Muscle of arm (tissue), 12 donors: ENCODE results near the gene KIAA1671. TPM values are rescaled to one million over a fixed set of nuclear protein-coding genes. Genes with fewer than 3 reads are reported as not detected.

Experiments used
- DNase-seq: peaks from one replicate; pipeline ENCODE4 v3.0.0-alpha.2; 2013
- polyA plus RNA-seq, 12 donors: library from polyadenylated mRNA; unstranded; fragments of 120-200 nt; gene quantifications; one replicate each; pipeline ENCODE4 v1.2.1, GENCODE V29; 2013; ENCODE audit not compliant: insufficient read length in 12 of 12

The KIAA1671 gene
- polyA plus RNA-seq, 12 donors, result 22.8 to 48.6 (median 33.3) TPM; not detected in 1

- no peak for DNase-seq
Observed at GRCh38 chr22:25112538-25113253, 160.2 kb downstream of the KIAA1671 start.

DNA sequence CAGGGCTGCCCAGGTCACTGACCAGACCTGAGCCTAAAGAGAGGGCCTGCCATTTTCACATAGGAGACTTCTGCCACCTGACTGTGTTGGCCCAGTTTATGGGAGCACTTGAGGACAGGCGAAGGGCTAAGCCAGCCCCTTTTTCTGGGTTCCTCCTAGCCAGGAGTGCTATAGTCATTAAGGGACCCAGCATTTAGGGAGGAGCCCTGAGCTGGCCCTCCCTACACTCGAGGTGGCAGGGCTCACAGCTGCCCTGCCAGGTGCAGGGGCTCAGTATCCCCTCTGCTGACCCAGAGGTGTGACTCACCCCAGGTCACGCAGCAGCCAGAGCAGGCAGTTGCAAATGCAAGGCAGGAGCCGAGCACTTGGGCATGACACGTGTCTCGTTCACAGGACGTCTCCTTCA lies 160.8 kb downstream of the KIAA1671 start:
- no peak for DNase-seq

- DNase-seq, result no peak
Observed at GRCh38 chr22:25114369-25115362, 162.2 kb downstream of the KIAA1671 start.

DNA sequence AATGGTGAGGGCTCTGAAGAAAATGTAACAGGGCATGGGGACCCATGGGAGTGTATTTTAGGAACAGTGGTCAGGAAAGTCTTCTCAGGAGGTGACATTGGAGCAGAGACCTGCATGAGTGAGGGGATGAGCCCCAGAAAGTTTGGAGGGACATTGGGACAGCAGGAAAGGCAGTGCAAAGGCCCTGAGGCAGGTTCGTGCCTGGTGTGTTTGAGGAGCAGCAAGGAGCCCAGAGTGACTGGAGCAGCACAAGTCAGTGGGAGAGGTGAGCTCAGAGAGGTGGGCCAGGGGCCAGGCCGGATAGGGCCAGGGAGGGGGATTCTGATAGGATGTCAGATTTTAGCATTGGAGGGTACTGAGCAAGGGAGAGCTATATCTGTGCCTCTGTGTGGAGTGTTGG lies 167.1 kb downstream of the KIAA1671 start:
- no peak for DNase-seq

DNA sequence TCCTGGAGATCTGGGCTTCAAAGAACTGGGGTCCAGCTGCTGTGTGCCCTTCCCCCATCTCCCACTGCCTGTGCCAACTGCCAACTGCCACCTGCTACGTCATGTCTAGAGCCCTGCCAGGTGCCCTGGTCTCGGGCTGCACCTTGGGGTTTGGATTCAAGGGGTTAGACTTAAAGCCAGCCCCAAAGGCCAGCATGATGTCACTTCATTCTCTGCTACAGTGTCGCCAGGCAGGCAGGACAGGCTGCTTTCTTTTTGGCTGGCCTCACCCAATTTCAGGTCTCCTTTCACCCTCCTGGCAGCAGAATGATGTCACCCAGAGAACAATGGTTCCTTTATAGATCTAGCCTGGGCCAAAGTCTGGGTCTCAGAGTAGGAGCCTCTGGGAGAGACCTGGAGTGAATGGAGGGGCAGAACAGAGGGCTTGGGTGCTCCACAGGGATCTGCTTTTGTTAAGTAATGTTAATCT lies 167.6 kb downstream of the KIAA1671 start:
- no peak for DNase-seq

DNA sequence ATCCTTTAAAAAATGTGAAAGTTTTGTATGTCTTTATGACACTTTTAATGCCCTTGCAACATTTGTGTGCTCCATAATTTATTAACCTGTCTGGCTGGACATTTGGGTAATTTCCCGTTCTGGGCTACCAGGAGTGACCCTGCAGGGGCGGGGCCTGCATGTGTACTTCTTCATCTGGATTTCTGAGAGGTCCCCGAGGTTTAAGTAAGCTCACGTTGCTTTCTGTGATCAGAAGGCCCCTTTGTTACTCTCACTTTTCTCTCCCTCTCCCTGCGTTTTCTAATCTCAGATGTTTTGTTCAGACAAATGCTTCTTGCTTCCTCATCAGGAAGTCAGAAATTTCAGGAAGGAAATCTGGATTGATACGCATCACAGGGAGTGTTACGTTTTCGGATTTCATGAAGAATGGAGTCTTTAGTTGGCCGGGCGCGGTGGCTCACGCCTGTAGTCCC lies 168.3 kb downstream of the KIAA1671 start:
- DNase-seq, result no peak

DNA sequence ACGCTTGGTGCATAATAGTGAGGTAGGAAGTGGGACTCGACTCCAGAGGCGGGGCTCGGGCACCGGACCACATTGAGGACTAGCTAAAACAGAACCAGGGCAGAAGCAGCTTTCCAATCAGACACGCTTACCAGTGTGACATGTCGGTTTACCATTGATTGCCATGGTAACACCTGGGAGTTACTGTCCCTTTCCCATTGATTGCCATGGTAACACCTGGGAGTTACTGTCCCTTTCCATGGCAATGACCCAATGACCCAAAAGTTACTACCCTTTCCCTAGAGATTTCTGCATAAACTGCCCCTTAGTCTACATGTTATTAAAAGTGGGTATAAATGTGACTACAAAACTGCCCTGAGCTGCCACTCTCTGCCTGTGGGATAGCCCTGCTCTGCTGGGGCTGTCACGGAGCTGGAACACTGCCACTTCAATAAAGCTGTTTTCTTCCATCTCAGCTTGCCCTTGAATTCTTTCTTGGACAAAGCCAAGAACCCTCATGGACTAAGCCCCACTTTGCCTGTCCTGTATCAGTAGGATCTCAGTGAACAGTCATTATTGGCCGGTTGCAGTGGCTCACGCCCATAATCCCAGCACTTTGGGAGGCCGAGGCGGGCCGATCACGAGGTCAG lies 169.7 kb downstream of the KIAA1671 start:
- DNase-seq, result no peak

- DNase-seq, result no peak
Observed at GRCh38 chr22:25123677-25124076, 171.2 kb downstream of the KIAA1671 start.

DNA sequence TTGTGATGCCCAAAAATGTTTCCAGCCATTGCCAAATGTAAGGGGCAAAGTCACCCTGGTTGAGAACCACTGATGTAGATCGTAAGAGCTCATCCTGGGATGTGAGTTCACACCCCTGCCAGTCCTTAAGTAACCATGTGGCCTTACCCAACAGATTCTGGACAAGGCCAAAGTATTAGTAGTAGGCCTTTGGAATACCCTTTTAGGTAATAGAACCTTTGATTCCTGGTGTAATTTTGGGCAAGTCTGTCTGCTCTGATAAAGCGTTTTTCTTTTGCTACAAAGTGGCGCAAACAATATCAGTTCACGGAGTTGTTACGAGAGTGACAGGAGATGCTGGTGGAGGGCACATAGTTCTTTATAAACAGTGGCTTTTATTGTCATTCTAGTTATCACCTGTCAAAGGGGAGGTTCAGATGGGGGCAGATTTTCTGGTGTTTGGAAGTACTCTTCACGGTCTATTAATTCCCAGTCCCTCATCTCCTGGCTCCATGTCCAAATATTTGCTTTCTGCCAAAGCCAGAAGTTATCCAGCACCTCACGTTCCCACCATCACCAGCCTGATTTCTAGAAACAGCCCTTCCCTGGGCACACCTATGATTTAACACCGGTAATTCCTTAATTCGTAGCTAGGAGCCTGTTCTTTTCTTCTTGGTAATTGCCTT lies 173.3 kb downstream of the KIAA1671 start:
- DNase-seq, result no peak

- DNase-seq, result no peak
Observed at GRCh38 chr22:25126510-25126909, 174.0 kb downstream of the KIAA1671 start.

DNA sequence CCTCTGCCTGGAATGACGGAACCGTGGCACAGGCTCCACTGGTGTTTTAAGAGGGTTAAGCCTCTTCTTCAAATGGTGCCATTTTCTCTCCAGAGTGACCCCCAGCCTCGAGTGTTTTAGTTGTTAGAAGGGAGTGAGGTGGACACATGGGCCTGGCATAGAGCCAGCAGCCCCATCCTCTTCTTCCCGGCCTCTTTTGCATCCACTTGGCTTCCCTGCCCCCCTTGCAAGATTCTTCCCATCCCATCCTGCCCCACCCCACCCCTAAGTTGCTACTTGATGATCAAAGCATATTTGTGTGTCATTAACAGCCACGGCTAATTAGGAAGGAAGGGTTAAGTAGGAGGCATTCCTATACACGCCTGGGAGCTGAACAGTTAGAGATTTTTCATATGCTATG lies 174.8 kb downstream of the KIAA1671 start:
- no peak for DNase-seq

DNA sequence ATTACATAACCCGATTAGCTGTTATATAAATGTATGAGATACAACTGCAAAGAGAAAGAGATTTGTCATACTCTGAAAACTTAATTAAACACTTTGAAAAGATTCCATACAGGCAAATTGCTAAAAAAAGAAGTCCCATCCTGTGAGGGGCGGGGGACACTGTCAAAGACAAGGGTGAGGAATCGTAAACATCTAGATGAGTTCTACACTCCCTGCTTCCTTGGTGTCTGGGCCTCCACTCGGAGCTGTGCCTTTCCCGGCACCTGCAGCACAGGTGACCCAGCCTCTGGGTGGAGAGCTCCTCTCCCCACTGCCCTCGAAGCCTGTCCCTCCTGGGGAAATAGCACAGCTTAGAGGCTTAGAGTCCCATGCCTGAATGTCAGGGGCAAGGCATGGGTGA lies 177.9 kb downstream of the KIAA1671 start:
- DNase-seq, result no peak

DNA sequence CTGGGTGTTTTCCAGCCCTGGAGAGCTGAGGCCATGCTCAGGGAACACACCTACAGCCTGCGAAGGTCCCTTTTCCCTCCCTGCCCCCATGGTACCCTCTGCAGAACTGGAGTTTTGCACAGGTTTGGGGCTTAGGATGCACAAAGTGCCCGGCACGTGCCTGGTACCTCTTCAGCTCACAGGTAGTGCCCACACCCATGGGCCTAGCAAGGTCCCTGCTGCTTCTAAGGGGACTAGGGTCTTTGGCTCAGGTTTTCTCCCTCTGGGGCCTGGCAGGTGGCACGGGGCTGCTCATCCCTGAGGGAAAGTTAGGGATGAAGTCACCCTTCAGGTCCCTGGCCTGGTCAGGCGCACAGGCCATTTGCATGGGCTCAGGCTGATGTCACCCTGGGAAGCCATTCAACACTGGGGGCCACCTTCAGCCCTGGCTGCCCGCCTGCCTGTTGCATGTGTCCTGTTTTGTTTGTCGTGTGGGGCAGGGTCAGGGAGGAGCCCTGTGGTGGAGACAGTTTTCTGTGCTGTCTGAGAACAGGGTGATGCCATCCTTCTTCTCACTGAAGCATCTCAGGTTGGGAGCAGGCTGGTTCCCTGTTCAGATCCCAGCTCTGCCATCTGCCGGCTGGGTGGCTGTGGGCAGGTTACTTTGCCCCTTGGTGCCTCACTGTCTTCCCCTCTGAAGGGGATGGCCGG lies 178.8 kb downstream of the KIAA1671 start:
- DNase-seq, result no peak

GRCh38 chr22:25134028-25134427 lies 181.5 kb downstream of the KIAA1671 start:
- no peak for DNase-seq

GRCh38 chr22:25134451-25134850 lies 181.9 kb downstream of the KIAA1671 start:
- DNase-seq, result no peak

DNA sequence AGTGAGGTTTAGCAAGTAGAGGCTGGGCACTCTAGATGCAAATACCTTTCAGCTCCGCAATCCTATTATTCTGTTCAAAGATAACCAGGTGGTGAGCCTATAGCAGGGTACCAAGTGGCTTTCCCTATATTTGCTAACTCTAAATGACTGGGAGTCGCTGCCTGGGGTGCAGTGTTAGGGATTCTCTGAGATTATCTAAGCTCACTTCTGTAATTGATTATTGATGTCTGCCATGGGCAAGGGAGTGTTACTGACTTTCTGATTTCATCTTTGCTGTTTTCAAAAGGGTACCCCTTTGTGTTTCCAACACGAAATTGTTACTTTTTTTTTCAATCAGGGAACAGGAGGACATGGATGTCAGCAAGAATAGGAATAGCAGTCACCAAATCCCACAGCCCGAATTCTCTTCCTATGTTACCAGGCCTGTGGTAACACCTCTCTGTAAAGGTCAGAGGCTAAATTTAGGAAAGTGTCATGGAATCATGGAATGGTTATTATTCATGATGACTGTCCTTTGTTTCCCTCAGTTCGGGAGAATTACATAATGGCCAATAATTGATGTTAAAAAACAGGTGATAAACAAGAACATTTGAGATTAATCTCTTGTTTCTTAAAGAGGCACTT lies 184.5 kb downstream of the KIAA1671 start:
- no peak for DNase-seq

GRCh38 chr22:25137577-25138525 lies 185.3 kb downstream of the KIAA1671 start:
- no peak for DNase-seq

- no peak for DNase-seq
Observed at GRCh38 chr22:25139062-25139461, 186.5 kb downstream of the KIAA1671 start.

GRCh38 chr22:25142102-25142501 lies 189.6 kb downstream of the KIAA1671 start:
- no peak for DNase-seq
